HG03139 (cell line): ENCODE measurements around the gene SEMA4C.

Source experiments
- ATAC-seq: cut with Tn5 transposase; IDR thresholded peaks from one replicate; pipeline ENCODE4 v1.9.1; 2021; ENCODE audit not compliant: unreplicated experiment

SEMA4C gene

GRCh38 chr2:96843538-96844268 is 26.2 kb downstream of the SEMA4C start, which contains the start of gene ANKRD23:
TSS of gene ANKRD23 (minus strand) at chr2:96844021. CDS start at chr2:96843992, 29 bp downstream.
- ATAC-seq = no peak

GRCh38 chr2:96842600-96842999 is 27.3 kb downstream of the SEMA4C start:
- ATAC-seq = no peak

GRCh38 chr2:96841701-96842495 is 28.0 kb downstream of the SEMA4C start:
- ATAC-seq = no peak

GRCh38 chr2:96839875-96840850 is 29.7 kb downstream of the SEMA4C start:
- no peak for ATAC-seq

GRCh38 chr2:96839293-96839874 is 30.5 kb downstream of the SEMA4C start:
- no peak for ATAC-seq

GRCh38 chr2:96838345-96839292 is 31.3 kb downstream of the SEMA4C start:
- no peak for ATAC-seq

- ATAC-seq = no peak
Observed at GRCh38 chr2:96837575-96837974, 32.3 kb downstream of the SEMA4C start.

GRCh38 chr2:96835830-96836229 is 34.0 kb downstream of the SEMA4C start:
- ATAC-seq = no peak

GRCh38 chr2:96832754-96833507 is 36.9 kb downstream of the SEMA4C start:
- no peak for ATAC-seq

- ATAC-seq = no peak
Observed at GRCh38 chr2:96832408-96832753, 37.5 kb downstream of the SEMA4C start.

- ATAC-seq = no peak
Observed at GRCh38 chr2:96831679-96832078, 38.2 kb downstream of the SEMA4C start.

- ATAC-seq = no peak
Observed at GRCh38 chr2:96830044-96830562, 39.8 kb downstream of the SEMA4C start.

- ATAC-seq = no peak
Observed at GRCh38 chr2:96828874-96829273, 41.0 kb downstream of the SEMA4C start.

GRCh38 chr2:96828436-96828835 is 41.4 kb downstream of the SEMA4C start:
- no peak for ATAC-seq

GRCh38 chr2:96826546-96827278 is 43.2 kb downstream of the SEMA4C start:
- ATAC-seq = no peak

- no peak for ATAC-seq
Observed at GRCh38 chr2:96825057-96825456, 44.8 kb downstream of the SEMA4C start.

GRCh38 chr2:96824079-96824870 is 45.6 kb downstream of the SEMA4C start:
- ATAC-seq = no peak
